Femur (tissue), 1 donor: ENCODE results near the gene PDHX.
"Not testable (repeated sequence)": the region's sequence is repeated elsewhere in the genome, so short reads cannot be mapped to it uniquely, and the experiment has no call there.

Experiments
- DNase-seq: peaks from one replicate; pipeline ENCODE4 v3.0.0-alpha.2; 2017

PDHX gene

GRCh38 chr11:35023940-35024339 is 107.5 kb downstream of the PDHX start:
- not testable (repeated sequence) for DNase-seq

GRCh38 chr11:35028007-35028406 is 111.6 kb downstream of the PDHX start:
- DNase-seq = not testable (repeated sequence)

GRCh38 chr11:35029979-35030682 is 113.7 kb downstream of the PDHX start:
- DNase-seq = no peak

- DNase-seq = peak; percentile 55
These were observed 114.3 kb downstream of the PDHX start for GRCh38 chr11:35030716-35031213.

GRCh38 chr11:35031346-35031745 is 114.9 kb downstream of the PDHX start:
- no peak for DNase-seq

GRCh38 chr11:35031867-35032266 is 115.4 kb downstream of the PDHX start:
- DNase-seq = no peak

GRCh38 chr11:35033011-35033410 is 116.6 kb downstream of the PDHX start:
- no peak for DNase-seq

GRCh38 chr11:35034401-35034800 is 118.0 kb downstream of the PDHX start:
- DNase-seq = no peak

- no peak for DNase-seq
These were observed 119.5 kb downstream of the PDHX start for GRCh38 chr11:35035894-35036408.

- DNase-seq = no peak
These were observed 120.2 kb downstream of the PDHX start for GRCh38 chr11:35036639-35037038.

GRCh38 chr11:35038211-35038928 is 122.0 kb downstream of the PDHX start:
- no peak for DNase-seq

- DNase-seq = no peak
These were observed 122.7 kb downstream of the PDHX start for GRCh38 chr11:35039076-35039475.

- no peak for DNase-seq
These were observed 124.0 kb downstream of the PDHX start for GRCh38 chr11:35040221-35040942.

- no peak for DNase-seq
These were observed 124.7 kb downstream of the PDHX start for GRCh38 chr11:35041070-35041554.

- DNase-seq = no peak
These were observed 125.8 kb downstream of the PDHX start for GRCh38 chr11:35042224-35042623.

- DNase-seq = no peak
These were observed 126.5 kb downstream of the PDHX start for GRCh38 chr11:35042913-35043312.

- no peak for DNase-seq
These were observed 127.5 kb downstream of the PDHX start for GRCh38 chr11:35043936-35044335.

- no peak for DNase-seq
These were observed 128.9 kb downstream of the PDHX start for GRCh38 chr11:35045236-35045820.
